Neuron (in vitro differentiated cells): Measurements from ENCODE around the gene IGLON5.

Experiments used
- H2AFZ ChIP-seq: one replicate; pipeline ENCODE4 v1.6.1; 2013; ENCODE audit warnings: low read depth, mild to moderate bottlenecking, inconsistent platforms, low read length, moderate library complexity
- H3K27me3 ChIP-seq: one replicate; pipeline ENCODE4 v1.6.1; 2013; ENCODE audit warnings: low read length; ENCODE audit not compliant: insufficient read depth
- H3K36me3 ChIP-seq: one replicate; pipeline ENCODE4 v1.6.1; 2013; ENCODE audit warnings: low read length; ENCODE audit not compliant: insufficient read depth
- H3K4me1 ChIP-seq: one replicate; pipeline ENCODE4 v1.6.1; 2013; ENCODE audit warnings: low read length; ENCODE audit not compliant: insufficient read depth
- H3K4me3 ChIP-seq: 2 replicates; pipeline ENCODE4 v1.5.1; 2013; ENCODE audit warnings: mild to moderate bottlenecking, low read length, moderate library complexity
- H3K9me3 ChIP-seq: one replicate; pipeline ENCODE4 v1.6.1; 2013; ENCODE audit warnings: low read length

The IGLON5 gene

GRCh38 chr19:51366389-51367254 is 55.2 kb downstream of the IGLON5 start:
- no peaks in the 10 kb centered on the region for H3K9me3 ChIP-seq
- H3K4me1 ChIP-seq = peaks cover 17% of the 10 kb centered on the region
- peaks cover 4% of the 10 kb centered on the region for H3K27me3 ChIP-seq
- H2AFZ ChIP-seq = peak overlapping the region; percentile 0
- H3K4me3 ChIP-seq = peak overlapping the region; percentile 64
- H3K36me3 ChIP-seq = no peaks in the 10 kb centered on the region

DNA sequence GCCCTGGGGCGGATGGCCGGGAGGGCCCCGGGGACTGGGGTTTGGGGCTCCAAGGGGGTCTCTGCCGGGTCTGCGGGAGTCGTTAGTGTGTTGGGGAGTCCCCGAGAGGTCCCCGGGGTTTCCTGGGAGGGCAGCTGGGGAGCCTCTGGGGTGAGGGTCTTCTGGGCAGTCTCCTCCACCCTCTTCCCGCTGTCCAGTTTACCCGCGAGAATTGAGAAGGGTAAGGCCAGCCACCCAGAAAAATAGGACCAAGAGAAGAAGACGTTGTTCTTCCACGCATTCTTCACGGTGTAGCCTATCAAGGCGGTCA is 55.8 kb downstream of the IGLON5 start:
- Histone ChIP-seq H3K27me3 (peaks cover 4% of the 10 kb centered on the region), H3K4me1 (peaks cover 17% of the 10 kb centered on the region), H3K4me3 (peak overlapping the region; percentile 64), H3K9me3 (no peaks in the 10 kb centered on the region), H2AFZ (peak overlapping the region; percentile 0), H3K36me3 (no peaks in the 10 kb centered on the region)

DNA sequence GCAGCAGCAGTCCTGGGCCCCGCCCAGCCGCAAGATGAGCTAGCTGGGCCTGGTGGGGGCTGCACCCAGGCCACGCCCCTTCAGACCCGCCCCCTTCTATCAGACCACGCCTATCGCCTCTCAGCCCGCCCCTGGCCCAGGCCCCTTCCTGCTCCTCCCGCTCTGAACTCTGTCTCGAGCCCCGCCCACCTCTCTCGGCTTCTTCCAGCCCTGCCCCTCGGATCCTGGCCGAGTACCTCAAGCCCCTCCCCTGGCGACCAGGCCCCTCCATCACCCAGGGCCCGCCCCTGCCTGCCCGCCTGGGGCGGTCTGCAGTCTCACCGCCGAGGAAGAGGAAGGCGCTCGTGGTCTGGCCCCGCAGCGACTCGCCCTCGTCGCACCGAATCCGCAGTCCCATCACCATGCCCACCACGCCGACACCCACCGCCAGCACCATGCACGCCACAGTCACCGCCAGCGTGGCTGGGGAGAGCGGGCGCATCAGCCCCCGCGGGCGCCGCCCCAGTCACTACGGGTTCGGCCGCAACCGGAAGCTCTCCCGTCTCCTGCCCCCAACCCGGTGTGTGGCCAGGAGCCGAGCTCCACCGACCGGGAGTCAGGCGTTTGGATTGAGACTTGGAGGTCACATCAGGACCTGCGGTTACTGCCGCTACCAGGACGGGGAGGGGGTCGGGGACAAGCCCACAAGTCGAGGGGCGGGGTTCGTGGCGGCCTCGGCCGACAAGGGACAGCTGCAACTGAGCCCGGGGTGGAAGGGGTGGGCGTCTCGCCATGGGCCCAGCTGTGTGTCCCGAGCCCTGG is 56.3 kb downstream of the IGLON5 start:
- peaks cover 17% of the 10 kb centered on the region for H3K4me1 ChIP-seq
- H3K9me3 ChIP-seq = no peaks in the 10 kb centered on the region
- H3K36me3 ChIP-seq = no peaks in the 10 kb centered on the region
- peak overlapping the region; percentile 64 for H3K4me3 ChIP-seq
- H2AFZ ChIP-seq = peak overlapping the region; percentile 90
- peaks cover 6% of the 10 kb centered on the region for H3K27me3 ChIP-seq

DNA sequence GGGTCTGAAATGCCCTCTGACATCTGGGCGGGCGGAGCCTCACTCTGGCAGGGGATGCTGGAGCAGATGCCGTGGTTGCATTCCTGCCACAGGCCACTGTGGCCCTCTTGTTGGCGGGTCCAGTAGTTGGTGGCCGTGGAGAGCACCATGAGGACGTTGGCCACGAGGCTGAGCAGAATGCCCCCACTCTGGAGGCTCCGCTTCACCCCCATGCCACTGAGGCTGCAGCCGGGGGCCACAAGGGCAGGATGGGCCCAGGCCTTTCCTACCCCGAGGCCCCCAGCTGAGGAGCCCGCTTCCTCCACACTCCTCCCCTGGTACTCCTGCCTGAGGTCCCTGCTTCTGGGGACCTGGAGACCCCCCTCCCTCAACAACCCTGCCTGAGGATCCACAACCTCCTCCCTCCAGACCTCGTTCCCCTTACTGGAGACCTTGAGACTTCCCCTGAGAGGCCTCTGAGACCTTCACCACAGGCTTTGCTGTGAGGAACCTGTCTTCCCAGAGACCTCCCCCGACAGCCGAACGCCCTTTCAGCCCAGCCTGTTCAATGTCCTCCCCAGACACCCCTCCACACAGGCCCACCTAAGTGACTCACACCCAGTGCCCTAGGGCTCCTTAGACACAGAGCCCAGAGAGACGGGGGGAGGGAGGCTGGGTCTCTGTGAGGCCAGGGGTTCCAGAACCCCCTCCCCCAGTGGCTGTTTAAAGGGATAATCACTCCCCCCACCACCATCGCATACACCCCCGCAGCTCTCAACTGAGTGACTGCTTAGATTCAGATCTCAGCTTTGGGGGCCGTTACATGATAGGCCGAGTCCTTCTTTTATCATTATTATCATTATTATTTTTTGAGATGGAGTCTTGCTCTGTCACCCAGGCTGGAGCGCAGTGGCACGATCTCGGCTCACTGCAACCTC is 57.2 kb downstream of the IGLON5 start, which contains the start of gene CLDND2:
TSS of gene CLDND2 (minus strand) at position 638 of the 917 bp plus-strand sequence. CDS start at position 212, 426 bp downstream.
- Histone ChIP-seq H3K36me3 (no peaks in the 10 kb centered on the region), H3K9me3 (no peaks in the 10 kb centered on the region), H3K27me3 (peaks cover 7% of the 10 kb centered on the region), H2AFZ (peak within 1 kb of the TSS; percentile 90), H3K4me3 (peak within 1 kb of the TSS; percentile 64), H3K4me1 (peaks cover 17% of the 10 kb centered on the region)

- Histone ChIP-seq H3K4me1 (peaks cover 15% of the 10 kb centered on the region), H3K9me3 (no peaks in the 10 kb centered on the region), H3K36me3 (no peaks in the 10 kb centered on the region), H2AFZ (no peak overlapping the region), H3K27me3 (peaks cover 7% of the 10 kb centered on the region), H3K4me3 (no peak overlapping the region)
Observed at GRCh38 chr19:51370230-51370629, 58.8 kb downstream of the IGLON5 start.

DNA sequence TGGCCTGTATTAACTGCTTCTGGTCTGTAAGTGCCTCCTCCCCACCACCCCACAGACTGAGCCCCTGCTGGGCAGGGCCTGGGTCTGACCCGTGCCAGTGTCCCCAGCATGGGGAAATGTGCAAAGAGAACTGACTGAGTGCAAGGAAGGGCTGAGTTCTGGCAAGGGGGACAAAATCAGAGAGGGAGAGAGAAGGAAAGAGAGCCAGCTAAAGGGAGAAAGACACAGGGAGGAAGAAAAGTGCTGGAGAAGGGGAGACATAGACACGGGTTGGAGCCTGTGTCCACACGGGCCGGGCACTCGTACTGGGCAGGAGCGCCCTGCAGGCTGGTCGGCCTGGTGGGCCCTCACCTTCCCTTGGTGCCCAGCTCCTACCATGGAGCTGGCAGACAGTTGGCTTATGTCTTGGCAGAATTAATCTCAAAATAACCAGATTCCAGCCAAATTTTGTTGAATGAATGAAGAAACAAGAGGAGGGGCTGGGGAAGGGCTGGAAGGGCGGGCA is 59.8 kb downstream of the IGLON5 start:
- Histone ChIP-seq H3K27me3 (peaks cover 7% of the 10 kb centered on the region), H3K4me1 (peaks cover 6% of the 10 kb centered on the region), H3K4me3 (no peak overlapping the region), H2AFZ (no peak overlapping the region), H3K36me3 (no peaks in the 10 kb centered on the region), H3K9me3 (no peaks in the 10 kb centered on the region)

DNA sequence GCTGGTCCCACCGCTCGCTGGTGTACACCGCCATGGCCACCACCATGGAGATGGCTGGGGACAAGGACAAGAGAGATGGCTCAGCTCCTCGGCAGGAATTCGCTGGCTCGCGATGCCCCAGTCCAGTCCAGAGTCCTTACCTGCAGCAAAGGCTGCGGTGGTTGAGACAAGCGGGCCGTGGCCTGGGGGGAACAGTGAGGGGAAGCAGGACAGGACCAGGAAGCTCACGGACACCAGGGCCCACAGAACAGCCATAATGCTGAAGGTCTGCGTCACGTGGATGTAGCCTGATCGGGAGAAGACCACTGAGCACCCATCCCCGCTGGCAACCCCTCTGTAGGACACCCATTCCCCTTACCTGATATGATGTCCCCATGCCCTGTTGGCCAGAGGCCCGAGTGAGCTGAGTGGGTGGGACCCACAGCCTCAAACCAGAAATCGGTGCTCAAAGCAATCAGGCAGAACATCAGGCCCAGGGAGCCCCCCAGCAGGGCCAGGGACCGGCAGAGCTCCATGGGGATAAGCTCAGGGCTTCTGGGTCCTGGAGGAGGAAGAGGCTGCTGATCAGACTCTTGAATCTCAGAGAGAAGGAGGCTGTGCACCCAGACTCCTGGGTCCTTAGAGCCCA is 60.7 kb downstream of the IGLON5 start:
- Histone ChIP-seq H3K27me3 (peaks cover 7% of the 10 kb centered on the region), H3K4me3 (no peak overlapping the region), H3K4me1 (peaks cover 6% of the 10 kb centered on the region), H3K36me3 (no peaks in the 10 kb centered on the region), H3K9me3 (no peaks in the 10 kb centered on the region), H2AFZ (no peak overlapping the region)

DNA sequence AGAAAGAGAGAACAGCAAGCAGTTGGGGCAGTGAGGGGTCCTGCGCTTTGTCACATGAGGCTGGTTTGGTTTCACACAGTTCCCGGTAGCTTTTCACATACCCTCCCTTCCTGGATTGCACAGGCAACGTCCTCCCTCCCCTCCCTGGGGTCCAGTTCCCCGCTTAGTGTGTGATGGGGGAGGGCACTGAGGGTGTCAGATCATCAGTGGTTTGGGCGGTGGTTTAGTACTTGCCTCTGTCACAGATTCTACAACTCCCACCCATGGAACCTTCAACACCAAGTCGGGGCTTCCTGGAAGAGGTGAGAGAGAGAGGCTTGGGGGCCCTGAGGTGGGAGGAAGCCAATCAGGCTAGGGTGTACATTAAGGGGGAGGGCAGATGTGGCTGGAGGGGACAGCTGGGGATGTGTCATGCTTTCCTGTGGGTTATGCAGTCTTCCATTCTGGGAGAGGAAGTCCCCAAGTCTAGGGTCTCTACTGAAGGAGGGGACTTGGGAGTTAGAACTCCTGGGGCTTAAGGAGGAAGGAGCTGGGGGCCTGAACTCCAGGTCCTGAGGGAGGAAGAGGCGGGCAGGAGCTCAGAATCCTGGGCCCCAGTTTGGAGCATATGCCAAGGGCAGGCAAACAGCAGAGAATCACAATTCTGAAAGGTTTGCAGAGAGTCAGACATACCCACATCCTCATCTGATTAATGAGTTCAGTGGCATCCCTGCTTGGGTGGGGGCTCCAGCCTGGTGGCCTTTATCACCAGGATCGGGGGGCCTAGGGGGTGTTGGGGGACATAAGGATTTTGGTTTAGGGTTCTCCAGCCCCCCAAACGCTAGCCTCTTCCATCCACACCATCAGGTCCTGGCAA is 61.4 kb downstream of the IGLON5 start, which contains the start of gene NKG7:
TSS of gene NKG7 (minus strand) at position 6 of the 856 bp plus-strand sequence. CDS start 119 bp downstream, outside the sequence.
- H2AFZ ChIP-seq = no peak within 1 kb of the TSS
- H3K4me3 ChIP-seq = no peak within 1 kb of the TSS
- no peaks in the 10 kb centered on the region for H3K9me3 ChIP-seq
- H3K27me3 ChIP-seq = peaks cover 7% of the 10 kb centered on the region
- peaks cover 6% of the 10 kb centered on the region for H3K4me1 ChIP-seq
- H3K36me3 ChIP-seq = no peaks in the 10 kb centered on the region

DNA sequence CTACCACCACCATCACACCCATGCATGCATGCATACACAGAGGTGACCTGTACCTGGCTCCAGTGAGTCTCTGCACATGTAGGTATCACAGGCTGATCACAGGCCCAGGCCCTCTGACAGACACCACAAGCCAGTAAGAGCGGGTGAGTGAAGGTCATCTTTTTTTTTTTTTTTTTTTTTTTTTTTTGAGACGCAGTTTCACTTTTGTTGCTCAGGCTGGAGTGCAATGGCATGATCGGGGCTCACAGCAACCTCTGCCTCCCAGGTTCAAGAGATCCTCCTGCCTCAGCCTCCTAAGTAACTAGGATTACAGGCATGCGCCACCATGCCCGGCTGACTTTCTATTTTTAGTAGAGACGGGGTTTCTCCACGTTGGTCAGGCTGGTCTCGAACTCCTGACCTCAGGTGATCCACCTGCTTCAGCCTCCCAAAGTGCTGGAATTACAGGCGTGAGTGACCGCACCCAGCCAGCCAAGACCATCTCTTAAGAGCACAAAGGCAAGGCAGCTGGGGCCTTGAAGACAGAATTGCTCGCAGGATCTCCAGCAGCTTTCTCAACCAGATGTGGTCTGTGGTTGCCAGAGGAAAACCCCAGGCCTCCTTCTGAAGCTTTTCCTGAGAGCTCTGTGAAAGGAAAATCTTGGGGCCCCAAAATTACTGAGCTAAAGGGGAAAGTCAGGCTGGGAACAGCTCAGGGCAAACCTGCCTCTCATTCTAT is 64.2 kb downstream of the IGLON5 start:
- no peaks in the 10 kb centered on the region for H3K9me3 ChIP-seq
- peaks cover 7% of the 10 kb centered on the region for H3K27me3 ChIP-seq
- H3K4me1 ChIP-seq = no peaks in the 10 kb centered on the region
- H2AFZ ChIP-seq = no peak overlapping the region
- no peaks in the 10 kb centered on the region for H3K36me3 ChIP-seq
- no peak overlapping the region for H3K4me3 ChIP-seq

DNA sequence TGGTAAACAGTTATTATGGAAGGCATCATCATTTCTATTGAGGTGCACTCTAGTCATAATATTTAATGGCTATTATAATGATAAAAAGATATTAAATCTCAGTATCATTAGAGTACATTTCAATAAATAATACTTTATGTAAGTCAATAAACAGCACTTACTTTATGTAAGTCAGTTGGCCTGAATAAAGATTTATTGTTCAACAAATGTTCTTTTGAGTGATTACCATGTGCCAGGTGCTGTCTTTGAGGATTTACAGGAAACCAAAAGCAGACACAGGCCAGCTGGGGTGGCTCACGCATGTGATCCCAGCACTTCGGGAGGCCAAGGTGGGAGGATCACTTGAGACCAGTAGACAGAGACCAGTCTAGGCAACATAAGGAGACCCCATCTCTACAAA is 66.0 kb downstream of the IGLON5 start:
- H2AFZ ChIP-seq = no peak overlapping the region
- H3K9me3 ChIP-seq = no peaks in the 10 kb centered on the region

GRCh38 chr19:51380379-51380778 is 68.9 kb downstream of the IGLON5 start:
- no peak overlapping the region for H3K4me3 ChIP-seq
- H3K4me1 ChIP-seq = no peaks in the 10 kb centered on the region
- H3K27me3 ChIP-seq = no peaks in the 10 kb centered on the region
- no peaks in the 10 kb centered on the region for H3K36me3 ChIP-seq
- H2AFZ ChIP-seq = no peak overlapping the region
- H3K9me3 ChIP-seq = no peaks in the 10 kb centered on the region

More for the DNA sequence above, 66.0 kb downstream of the IGLON5 start:
- Histone ChIP-seq H3K4me1 (no peaks in the 10 kb centered on the region), H3K27me3 (peaks cover 3% of the 10 kb centered on the region), H3K4me3 (no peak overlapping the region), H3K36me3 (no peaks in the 10 kb centered on the region)
